WERI-Rb-1 (cell line): Measurements from ENCODE around the gene PIP5K1B.

ENCODE experiments used
- DNase-seq: peaks from one replicate; pipeline ENCODE4 v3.0.0-alpha.2; 2020
- H3K27ac ChIP-seq: fragments of 250-450 bp; sonication (Bioruptor Pico); 2 replicates; pipeline ENCODE4 v1.5.1; 2020; ENCODE audit warnings: mild to moderate bottlenecking, moderate library complexity
- H3K27me3 ChIP-seq: fragments of 250-450 bp; sonication (Bioruptor Pico); 2 replicates; pipeline ENCODE4 v1.5.1; 2021; ENCODE audit warnings: mild to moderate bottlenecking, low read depth, moderate library complexity; ENCODE audit not compliant: insufficient read depth, severe bottlenecking
- H3K36me3 ChIP-seq: fragments of 250-450 bp; sonication (Bioruptor Pico); 2 replicates; pipeline ENCODE4 v1.5.1; 2020; ENCODE audit warnings: mild to moderate bottlenecking, moderate library complexity
- H3K4me3 ChIP-seq: 2 replicates; pipeline ENCODE4 v1.5.1; 2011; ENCODE audit warnings: low read depth, mild to moderate bottlenecking, control low read depth, low read length
- H3K9me3 ChIP-seq: fragments of 250-450 bp; sonication (Bioruptor Pico); 2 replicates; pipeline ENCODE4 v1.5.1; 2021; ENCODE audit warnings: mild to moderate bottlenecking, moderate library complexity; ENCODE audit not compliant: severe bottlenecking
- TF ChIP-seq, protein P1 (sequence below): IDR thresholded peaks from 2 replicates; pipeline ENCODE4 v1.5.1; 2011; ENCODE audit warnings: low read depth, mild to moderate bottlenecking, control low read depth, inconsistent platforms, low read length

The PIP5K1B gene

DNA sequence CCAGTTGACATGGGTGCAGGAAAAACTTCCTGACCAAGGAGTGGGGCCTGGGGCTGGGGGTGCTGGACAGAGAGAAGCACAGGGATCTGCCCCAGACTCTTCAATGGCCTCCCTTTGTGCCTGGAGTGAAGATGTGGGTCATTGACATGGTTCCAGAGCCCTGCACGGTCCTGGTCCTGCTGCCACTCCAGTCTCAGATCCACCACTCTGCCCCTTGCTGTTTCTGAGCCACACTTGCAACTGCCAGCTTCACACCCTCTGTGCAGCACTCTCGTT is 10.1 kb downstream of the PIP5K1B start:
- TF ChIP-seq, protein P1, sequence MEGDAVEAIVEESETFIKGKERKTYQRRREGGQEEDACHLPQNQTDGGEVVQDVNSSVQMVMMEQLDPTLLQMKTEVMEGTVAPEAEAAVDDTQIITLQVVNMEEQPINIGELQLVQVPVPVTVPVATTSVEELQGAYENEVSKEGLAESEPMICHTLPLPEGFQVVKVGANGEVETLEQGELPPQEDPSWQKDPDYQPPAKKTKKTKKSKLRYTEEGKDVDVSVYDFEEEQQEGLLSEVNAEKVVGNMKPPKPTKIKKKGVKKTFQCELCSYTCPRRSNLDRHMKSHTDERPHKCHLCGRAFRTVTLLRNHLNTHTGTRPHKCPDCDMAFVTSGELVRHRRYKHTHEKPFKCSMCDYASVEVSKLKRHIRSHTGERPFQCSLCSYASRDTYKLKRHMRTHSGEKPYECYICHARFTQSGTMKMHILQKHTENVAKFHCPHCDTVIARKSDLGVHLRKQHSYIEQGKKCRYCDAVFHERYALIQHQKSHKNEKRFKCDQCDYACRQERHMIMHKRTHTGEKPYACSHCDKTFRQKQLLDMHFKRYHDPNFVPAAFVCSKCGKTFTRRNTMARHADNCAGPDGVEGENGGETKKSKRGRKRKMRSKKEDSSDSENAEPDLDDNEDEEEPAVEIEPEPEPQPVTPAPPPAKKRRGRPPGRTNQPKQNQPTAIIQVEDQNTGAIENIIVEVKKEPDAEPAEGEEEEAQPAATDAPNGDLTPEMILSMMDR: no peak
- no peak for DNase-seq
- Histone ChIP-seq H3K36me3 (no peaks in the 10 kb centered on the region), H3K4me3 (no peak overlapping the region), H3K27me3 (peaks cover 68% of the 10 kb centered on the region), H3K27ac (no peak overlapping the region), H3K9me3 (no peaks in the 10 kb centered on the region)

DNA sequence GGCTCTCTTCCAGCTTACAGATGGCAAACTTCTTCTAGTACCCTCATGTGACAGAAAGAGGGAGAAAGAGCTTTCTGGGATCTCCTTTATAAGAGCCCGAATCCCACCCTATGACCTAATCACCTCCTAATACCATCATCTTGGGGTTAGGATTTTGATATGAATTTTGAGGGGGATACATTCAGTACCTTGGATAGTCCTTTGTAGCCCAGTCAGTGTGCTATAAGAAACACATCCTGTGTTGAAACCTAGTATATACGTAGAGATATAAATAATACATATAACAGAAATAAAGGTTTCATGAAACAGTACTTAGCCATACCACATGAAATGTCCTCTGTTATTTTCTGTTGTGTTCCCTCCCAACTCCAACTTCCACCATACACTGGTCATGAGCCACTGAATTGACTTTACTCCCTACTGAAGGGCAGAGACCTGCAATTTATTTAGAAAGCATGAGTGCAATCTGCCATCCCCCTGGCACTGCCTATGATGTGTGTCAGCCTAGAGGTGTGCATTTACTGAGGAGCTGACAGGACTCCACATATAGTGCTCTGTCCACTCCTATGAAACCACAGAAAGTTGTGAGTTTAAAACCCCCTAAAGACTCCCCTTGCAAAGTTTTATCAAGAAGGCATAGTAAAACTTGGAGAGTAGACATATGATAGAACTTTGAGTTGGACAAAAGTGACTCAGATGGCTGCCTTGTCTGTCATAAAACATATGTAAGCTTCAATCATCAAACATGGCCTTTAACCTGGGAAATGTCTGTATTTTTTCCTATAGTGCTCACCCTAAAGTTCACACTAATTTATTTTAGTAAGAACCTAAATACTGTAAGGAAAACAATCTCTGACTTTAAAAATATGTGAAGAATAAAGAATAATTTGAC is 12.8 kb downstream of the PIP5K1B start:
- no peak for DNase-seq
- Histone ChIP-seq H3K27me3 (peaks cover 76% of the 10 kb centered on the region), H3K27ac (no peak overlapping the region), H3K9me3 (no peaks in the 10 kb centered on the region), H3K4me3 (no peak overlapping the region), H3K36me3 (no peaks in the 10 kb centered on the region)
- TF ChIP-seq, protein P1: no peak

DNA sequence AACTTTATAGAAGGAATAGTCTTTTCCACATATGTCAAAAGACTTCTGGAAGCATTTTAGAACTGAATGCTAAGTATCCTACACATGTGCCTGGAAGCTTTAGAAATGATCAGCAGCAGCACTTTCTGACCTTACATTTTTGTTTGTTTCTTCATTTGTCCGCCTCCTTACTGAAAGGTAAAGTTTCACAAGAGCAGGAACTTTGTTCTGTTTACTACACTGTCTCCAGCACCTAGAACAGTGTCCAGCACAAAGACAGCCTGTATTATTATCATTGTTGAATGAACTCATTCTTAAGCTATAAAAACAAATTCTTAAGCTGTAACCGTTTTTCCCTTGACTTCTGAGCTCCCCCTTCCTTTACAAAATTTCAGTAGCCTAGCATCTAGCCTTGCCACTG is 14.8 kb downstream of the PIP5K1B start:
- TF ChIP-seq, protein P1: no peak
- Histone ChIP-seq H3K4me3 (no peak overlapping the region), H3K36me3 (no peaks in the 10 kb centered on the region), H3K27ac (no peak overlapping the region), H3K9me3 (no peaks in the 10 kb centered on the region), H3K27me3 (peaks cover 62% of the 10 kb centered on the region)
- DNase-seq: no peak

DNA sequence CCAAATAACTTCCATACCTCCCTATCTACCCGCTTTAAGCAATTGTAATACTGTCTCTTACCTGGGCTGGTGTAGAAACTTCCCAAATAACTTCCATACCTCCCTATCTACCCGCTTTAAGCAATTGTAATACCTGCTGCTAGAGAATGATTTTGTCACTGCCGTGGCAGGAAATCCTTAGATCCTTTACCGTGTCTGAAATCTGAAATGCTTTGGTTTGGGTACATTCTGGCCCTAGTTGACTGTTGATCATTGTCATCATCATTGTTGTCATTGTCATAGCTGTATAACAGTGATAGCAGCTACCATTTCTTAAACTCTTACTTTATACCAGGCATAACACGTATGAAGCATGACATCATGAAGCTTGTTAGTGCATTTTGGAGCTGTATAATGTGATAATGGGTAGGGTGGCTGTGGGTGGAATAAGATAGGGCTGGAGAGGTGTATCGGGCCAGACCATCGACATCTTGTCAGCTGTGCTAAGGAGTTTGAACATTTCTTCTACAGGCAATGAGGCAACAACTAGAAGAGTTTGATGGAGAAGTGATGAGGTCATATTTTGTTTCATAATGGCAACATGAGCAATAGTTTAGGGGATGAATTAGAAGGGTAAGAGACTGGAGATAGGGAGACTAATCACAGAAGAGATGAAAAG is 15.7 kb downstream of the PIP5K1B start:
- Histone ChIP-seq H3K4me3 (no peak overlapping the region), H3K36me3 (no peaks in the 10 kb centered on the region), H3K27ac (no peak overlapping the region), H3K9me3 (no peaks in the 10 kb centered on the region), H3K27me3 (peaks cover 62% of the 10 kb centered on the region)
- TF ChIP-seq, protein P1: no peak
- no peak for DNase-seq

DNA sequence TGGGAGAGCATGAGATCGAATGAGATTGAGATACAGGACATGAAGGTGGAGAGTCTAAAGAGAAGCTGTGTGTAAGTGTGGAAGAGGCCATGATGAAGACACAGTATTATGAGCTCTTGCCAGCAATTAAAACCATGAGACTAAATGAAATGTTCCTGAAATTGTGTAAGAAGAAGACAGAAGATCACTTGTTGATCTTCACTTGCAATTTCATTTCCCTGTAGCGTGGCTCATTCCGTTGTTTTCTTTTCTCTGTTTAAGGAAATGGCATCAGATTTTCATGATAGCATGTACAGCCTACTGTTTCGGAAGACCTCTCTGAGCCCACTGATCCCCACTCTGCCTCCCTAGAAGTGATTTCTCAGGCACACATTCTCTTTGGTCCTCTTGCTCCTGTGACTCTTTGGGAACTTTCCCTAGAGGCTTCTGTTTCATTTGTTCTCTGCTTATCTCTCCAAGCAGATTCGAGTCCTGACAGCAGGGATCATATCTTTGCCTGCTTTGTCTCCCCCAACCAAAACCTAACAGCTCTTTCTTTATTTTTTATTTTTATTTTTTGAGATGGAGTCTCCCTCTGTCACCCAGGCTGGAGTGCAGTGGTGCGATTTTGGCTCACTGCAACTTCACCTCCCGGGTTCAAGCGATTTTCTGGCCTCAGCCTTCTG is 16.8 kb downstream of the PIP5K1B start:
- Histone ChIP-seq H3K9me3 (no peaks in the 10 kb centered on the region), H3K36me3 (no peaks in the 10 kb centered on the region), H3K27me3 (peaks cover 54% of the 10 kb centered on the region), H3K27ac (no peak overlapping the region), H3K4me3 (no peak overlapping the region)
- TF ChIP-seq, protein P1: no peak
- DNase-seq: no peak
